H9 (cell line): ENCODE data around the gene USP36. TPM values are rescaled to one million over a fixed set of nuclear protein-coding genes. Genes with fewer than 3 reads are reported as not detected.

Experiments
- DNase-seq: peaks from one replicate; pipeline ENCODE4 v3.0.0-alpha.2; 2017
- H2AFZ ChIP-seq: one replicate; pipeline ENCODE4 v1.6.1; 2013; ENCODE audit warnings: mild to moderate bottlenecking, low read length, control low read depth, moderate library complexity
- H2AK5ac ChIP-seq: 2 replicates; pipeline ENCODE4 v1.6.1; 2013; ENCODE audit warnings: low read length, control low read depth, mixed read lengths; ENCODE audit not compliant: insufficient read length
- H2BK120ac ChIP-seq: one replicate; pipeline ENCODE4 v1.6.1; 2013; ENCODE audit warnings: low read depth, mild to moderate bottlenecking, low read length, control low read depth, inconsistent platforms; ENCODE audit not compliant: poor library complexity, severe bottlenecking
- H2BK12ac ChIP-seq: 2 replicates; pipeline ENCODE4 v1.6.1; 2013; ENCODE audit warnings: low read length, control low read depth, mixed read lengths, low read depth; ENCODE audit not compliant: insufficient read length
- H2BK15ac ChIP-seq: 2 replicates; pipeline ENCODE4 v1.6.1; 2013; ENCODE audit warnings: low read depth, low read length, control low read depth
- H2BK20ac ChIP-seq: one replicate; pipeline ENCODE4 v1.6.1; 2013; ENCODE audit warnings: low read depth, mild to moderate bottlenecking, low read length, control low read depth, inconsistent platforms; ENCODE audit not compliant: poor library complexity, severe bottlenecking
- H2BK5ac ChIP-seq: 2 replicates; pipeline ENCODE4 v1.6.1; 2013; ENCODE audit warnings: low read length, control low read depth, mixed read lengths; ENCODE audit not compliant: insufficient read length
- H3K14ac ChIP-seq: 2 replicates; pipeline ENCODE4 v1.6.1; 2013; ENCODE audit warnings: low read length, control low read depth; ENCODE audit not compliant: insufficient read depth
- H3K18ac ChIP-seq: 2 replicates; pipeline ENCODE4 v1.6.1; 2013; ENCODE audit warnings: low read depth, mild to moderate bottlenecking, mixed read lengths, low read length, control low read depth; ENCODE audit not compliant: insufficient read length
- H3K23ac ChIP-seq: 2 replicates; pipeline ENCODE4 v1.6.1; 2013; ENCODE audit warnings: low read length, control low read depth, mixed read lengths, low read depth; ENCODE audit not compliant: insufficient read length
- H3K23me2 ChIP-seq: 2 replicates; pipeline ENCODE4 v1.6.1; 2013; ENCODE audit warnings: low read depth, mild to moderate bottlenecking, mixed read lengths, low read length, control low read depth; ENCODE audit not compliant: insufficient read length, poor library complexity, severe bottlenecking
- H3K27ac ChIP-seq: 2 replicates; pipeline ENCODE4 v1.5.1; 2013; ENCODE audit warnings: low read length, control low read depth, mixed read lengths, low read depth; ENCODE audit not compliant: insufficient read length
- H3K27me3 ChIP-seq: 2 replicates; pipeline ENCODE4 v1.6.1; 2013; ENCODE audit warnings: low read length, control low read depth, inconsistent platforms; ENCODE audit not compliant: insufficient read depth
- H3K4ac ChIP-seq: 2 replicates; pipeline ENCODE4 v1.6.1; 2013; ENCODE audit warnings: low read depth, mild to moderate bottlenecking, control low read depth, inconsistent platforms, low read length, moderate library complexity
- H3K4me1 ChIP-seq: 2 replicates; pipeline ENCODE4 v1.6.1; 2013; ENCODE audit warnings: low read length, control low read depth, inconsistent platforms; ENCODE audit not compliant: insufficient read depth
- H3K4me2 ChIP-seq: 2 replicates; pipeline ENCODE4 v1.6.1; 2013; ENCODE audit warnings: low read length, control low read depth, mixed read lengths; ENCODE audit not compliant: insufficient read length, insufficient read depth
- H3K56ac ChIP-seq: 2 replicates; pipeline ENCODE4 v1.6.1; 2013; ENCODE audit warnings: low read depth, mild to moderate bottlenecking, mixed read lengths, low read length, control low read depth; ENCODE audit not compliant: insufficient read length
- H3K79me1 ChIP-seq: 2 replicates; pipeline ENCODE4 v1.6.1; 2013; ENCODE audit warnings: low read depth, mild to moderate bottlenecking, moderate library complexity, low read length, control low read depth, inconsistent platforms; ENCODE audit not compliant: insufficient read depth, poor library complexity, severe bottlenecking
- H3K79me2 ChIP-seq: 2 replicates; pipeline ENCODE4 v1.6.1; 2013; ENCODE audit warnings: low read length, control low read depth, inconsistent platforms; ENCODE audit not compliant: insufficient read depth
- H3K9ac ChIP-seq: 2 replicates; pipeline ENCODE4 v1.6.1; 2013; ENCODE audit warnings: low read length, control low read depth, mixed read lengths; ENCODE audit not compliant: insufficient read length; ENCODE audit errors: extremely low read depth
- H3K9me3 ChIP-seq: one replicate; pipeline ENCODE4 v1.6.1; 2013; ENCODE audit warnings: low read depth, low read length, inconsistent platforms; ENCODE audit not compliant: control insufficient read depth
- H3T11ph ChIP-seq: one replicate; pipeline ENCODE4 v1.6.1; 2013; ENCODE audit warnings: mild to moderate bottlenecking, low read length, control low read depth, inconsistent platforms
- H4K20me1 ChIP-seq: one replicate; pipeline ENCODE4 v1.6.1; 2013; ENCODE audit not compliant: control insufficient read depth, insufficient read length, insufficient read depth
- H4K5ac ChIP-seq: 2 replicates; pipeline ENCODE4 v1.6.1; 2013; ENCODE audit warnings: low read depth, mild to moderate bottlenecking, mixed read lengths, low read length, control low read depth; ENCODE audit not compliant: insufficient read length
- H4K8ac ChIP-seq: replicated peaks from 2 replicates; pipeline ENCODE4 v1.6.1; 2013; ENCODE audit warnings: low read length, control low read depth, mixed read lengths, low read depth; ENCODE audit not compliant: insufficient read length
- H4K91ac ChIP-seq: 2 replicates; pipeline ENCODE4 v1.6.1; 2013; ENCODE audit warnings: low read depth, mild to moderate bottlenecking, moderate library complexity, mixed read lengths, low read length, control low read depth; ENCODE audit not compliant: insufficient read length
- H3K27ac Mint-ChIP-seq, 3 experiments: 2 replicates in 2 of 3; 3 replicates in 1 of 3; pipeline ENCODE4 v1.8.0; 2020 to 2021; ENCODE audit warnings: mixed read lengths in 3 of 3, mild to moderate bottlenecking in 1 of 3, moderate library complexity in 1 of 3
- H3K27me3 Mint-ChIP-seq: 2 replicates; pipeline ENCODE4 v1.8.0; 2021; ENCODE audit warnings: low read depth, mild to moderate bottlenecking, moderate library complexity, mixed read lengths
- H3K36me3 Mint-ChIP-seq, 3 experiments: 2 replicates in 2 of 3; 3 replicates in 1 of 3; pipeline ENCODE4 v1.8.0; 2020 to 2021; ENCODE audit warnings: low read depth in 3 of 3, mixed read lengths in 3 of 3; ENCODE audit not compliant: insufficient read depth in 1 of 3
- H3K4me1 Mint-ChIP-seq, 2 experiments: 2 replicates each; pipeline ENCODE4 v1.8.0; 2020; ENCODE audit warnings: mixed read lengths in 2 of 2
- H3K4me3 Mint-ChIP-seq, 2 experiments: 2 replicates in 1 of 2; 3 replicates in 1 of 2; pipeline ENCODE4 v1.8.0; 2020 to 2021; ENCODE audit warnings: mild to moderate bottlenecking in 2 of 2, mixed read lengths in 2 of 2, moderate library complexity in 1 of 2
- H3K9me3 Mint-ChIP-seq, 2 experiments: 2 replicates in 1 of 2; 3 replicates in 1 of 2; pipeline ENCODE4 v1.8.0; 2020; ENCODE audit warnings: mild to moderate bottlenecking in 2 of 2, mixed read lengths in 2 of 2, moderate library complexity in 1 of 2
- WGBS: extraction: QIAGEN DNeasy Blood & Tissue Kit; methylation state at CpG from one replicate; pipeline ENCODE4 v1.1.7; 2013; ENCODE audit warnings: missing lambda C conversion rate, low lambda C conversion rate, mixed read lengths; ENCODE audit not compliant: insufficient read length; ENCODE audit errors: extremely low coverage; 5-methylcytosine and 5-hydroxymethylcytosine counted together
- total RNA-seq: library from RNA; stranded (reverse); gene quantifications from 2 replicates; pipeline ENCODE4 v1.2.1, GENCODE V29; 2021
- TF ChIP-seq, protein P1 (sequence below): fragments of 200-600 bp; sonication (generic); conservative IDR thresholded peaks from 3 replicates; pipeline ENCODE4 v1.8.0; 2021; ENCODE audit warnings: antibody characterized with exemption, mild to moderate bottlenecking

USP36 gene
- total RNA-seq, 1 experiment from 2014 or later, result 106 TPM

DNA sequence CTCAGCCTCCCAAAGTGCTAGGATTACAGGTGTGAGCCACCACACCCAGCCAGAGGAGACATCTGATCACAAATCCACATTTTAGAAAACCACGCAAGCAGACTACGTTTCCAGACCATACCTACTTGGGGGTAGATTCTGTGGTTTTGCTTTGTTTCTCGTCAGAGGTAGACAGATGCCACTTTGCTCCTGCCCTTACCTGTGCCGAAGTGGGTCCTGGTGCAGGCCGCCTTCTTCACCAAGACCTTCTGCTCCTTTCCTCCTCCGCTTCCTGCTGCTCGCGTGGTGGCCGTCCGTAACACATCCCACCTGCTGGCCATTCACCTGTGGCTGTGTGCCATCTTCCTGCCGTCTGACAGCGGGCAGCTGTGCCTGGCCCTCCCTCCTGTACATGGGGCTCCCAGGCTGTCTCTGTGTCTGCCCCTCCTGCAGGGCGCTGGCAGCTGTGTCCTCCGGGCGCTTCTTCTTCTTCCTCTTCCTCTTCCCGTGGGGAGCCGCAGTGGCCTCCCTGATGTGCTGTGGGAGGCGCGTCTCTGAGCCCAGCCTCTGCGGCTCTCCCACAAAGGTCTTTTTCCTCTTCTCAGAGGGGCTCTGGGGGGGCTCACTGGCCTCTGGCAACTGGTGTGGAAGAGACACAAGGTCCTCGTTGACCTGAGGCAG, 37.3 kb downstream of the USP36 start:
- Histone ChIP-seq H3K4me2 (no peak overlapping the region), H4K91ac (no peak overlapping the region), H3K9me3 (no peaks in the 10 kb centered on the region), H3K18ac (no peak overlapping the region), H3K79me1 (no peaks in the 10 kb centered on the region), H3K23me2 (no peaks in the 10 kb centered on the region), H2BK12ac (no peak overlapping the region), H4K8ac (no peak overlapping the region), H3K27ac (no peak overlapping the region), H2BK20ac (no peak overlapping the region), H3K14ac (no peak overlapping the region), H3K27me3 (no peaks in the 10 kb centered on the region), H3T11ph (no peak overlapping the region), H2AK5ac (no peak overlapping the region), H3K4ac (no peak overlapping the region), H3K4me1 (no peaks in the 10 kb centered on the region), H2BK15ac (no peak overlapping the region), H3K9ac (no peak overlapping the region), H3K23ac (no peak overlapping the region), H3K56ac (no peak overlapping the region), H4K20me1 (no peaks in the 10 kb centered on the region), H2BK120ac (no peak overlapping the region), H3K79me2 (no peaks in the 10 kb centered on the region), H2AFZ (no peak overlapping the region), H4K5ac (no peak overlapping the region), H2BK5ac (no peak overlapping the region)
- Mint-ChIP-seq H3K4me3 (no peak overlapping the region), H3K36me3 (peaks cover 57 to 88% (median 82%) of the 10 kb centered on the region in 3 experiments), H3K4me1 (no peaks in the 10 kb centered on the region), H3K27me3 (no peaks in the 10 kb centered on the region; the same call in 1 of the 2 replicates), H3K27ac (no peak overlapping the region), H3K9me3 (no peaks in the 10 kb centered on the region)
- TF ChIP-seq, protein P1, sequence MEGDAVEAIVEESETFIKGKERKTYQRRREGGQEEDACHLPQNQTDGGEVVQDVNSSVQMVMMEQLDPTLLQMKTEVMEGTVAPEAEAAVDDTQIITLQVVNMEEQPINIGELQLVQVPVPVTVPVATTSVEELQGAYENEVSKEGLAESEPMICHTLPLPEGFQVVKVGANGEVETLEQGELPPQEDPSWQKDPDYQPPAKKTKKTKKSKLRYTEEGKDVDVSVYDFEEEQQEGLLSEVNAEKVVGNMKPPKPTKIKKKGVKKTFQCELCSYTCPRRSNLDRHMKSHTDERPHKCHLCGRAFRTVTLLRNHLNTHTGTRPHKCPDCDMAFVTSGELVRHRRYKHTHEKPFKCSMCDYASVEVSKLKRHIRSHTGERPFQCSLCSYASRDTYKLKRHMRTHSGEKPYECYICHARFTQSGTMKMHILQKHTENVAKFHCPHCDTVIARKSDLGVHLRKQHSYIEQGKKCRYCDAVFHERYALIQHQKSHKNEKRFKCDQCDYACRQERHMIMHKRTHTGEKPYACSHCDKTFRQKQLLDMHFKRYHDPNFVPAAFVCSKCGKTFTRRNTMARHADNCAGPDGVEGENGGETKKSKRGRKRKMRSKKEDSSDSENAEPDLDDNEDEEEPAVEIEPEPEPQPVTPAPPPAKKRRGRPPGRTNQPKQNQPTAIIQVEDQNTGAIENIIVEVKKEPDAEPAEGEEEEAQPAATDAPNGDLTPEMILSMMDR, result no peak
- WGBS, result no CpG with 5 or more reads among the region's 21 CpGs
- no peak for DNase-seq
